GM21367 (cell line): Measurements from ENCODE around the gene FBXL12.
"Not testable (repeated sequence)": the region's sequence is repeated elsewhere in the genome, so short reads cannot be mapped to it uniquely, and the experiment has no call there.

ENCODE experiments used
- ATAC-seq: cut with Tn5 transposase; IDR thresholded peaks from one replicate; pipeline ENCODE4 v1.9.1; 2021; ENCODE audit not compliant: unreplicated experiment

Gene FBXL12

GRCh38 chr19:9793071-9793591 lies 25.7 kb downstream of the FBXL12 start:
- ATAC-seq = no peak

GRCh38 chr19:9792206-9793070 lies 26.4 kb downstream of the FBXL12 start:
- no peak for ATAC-seq

DNA sequence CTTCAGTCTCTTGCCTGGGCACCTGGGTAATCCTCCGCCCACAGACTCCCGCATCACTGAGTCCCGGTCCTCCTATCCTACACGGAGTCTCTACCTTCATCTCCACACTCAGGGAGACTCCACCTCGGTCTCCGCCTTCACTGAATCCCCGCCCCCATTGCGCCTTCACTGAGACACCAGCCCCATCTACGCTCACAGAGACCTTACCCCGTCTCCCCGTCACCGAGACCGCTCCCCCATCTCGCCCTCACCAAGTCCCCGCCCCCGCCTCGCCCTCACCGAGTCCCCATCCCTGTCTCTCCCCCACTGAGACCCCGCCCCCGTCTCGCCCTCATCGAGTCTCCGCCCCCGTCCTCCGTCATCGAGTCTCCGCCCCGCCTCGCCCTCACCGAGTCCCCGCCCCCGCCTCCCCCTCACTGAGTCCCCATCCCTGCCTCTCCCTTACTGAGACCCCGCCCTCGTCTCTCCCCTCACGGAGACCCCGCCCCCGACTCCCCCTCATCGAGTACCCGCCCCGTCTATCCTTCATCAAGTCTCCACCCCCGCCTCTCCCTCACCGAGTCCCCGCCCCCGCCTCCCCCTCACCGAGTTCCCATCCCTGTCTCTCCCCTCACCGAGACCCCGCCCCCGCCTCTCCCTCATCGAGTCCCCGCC lies 27.2 kb downstream of the FBXL12 start:
- no peak for ATAC-seq

DNA sequence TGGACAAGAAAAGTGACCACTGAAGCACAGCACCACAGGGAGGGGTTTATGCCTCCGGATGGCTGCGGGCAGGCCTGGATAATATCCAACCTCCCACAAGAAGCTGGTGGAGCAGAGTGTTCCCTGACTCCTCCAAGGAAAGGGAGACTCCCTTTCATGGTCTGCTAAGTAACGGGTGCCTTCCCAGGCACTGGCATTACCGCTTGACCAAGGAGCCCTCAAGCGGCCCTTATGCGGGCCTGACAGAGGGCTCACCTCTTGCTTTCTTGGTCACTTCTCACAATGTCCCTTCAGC lies 27.9 kb downstream of the FBXL12 start:
- ATAC-seq = not testable (repeated sequence)

DNA sequence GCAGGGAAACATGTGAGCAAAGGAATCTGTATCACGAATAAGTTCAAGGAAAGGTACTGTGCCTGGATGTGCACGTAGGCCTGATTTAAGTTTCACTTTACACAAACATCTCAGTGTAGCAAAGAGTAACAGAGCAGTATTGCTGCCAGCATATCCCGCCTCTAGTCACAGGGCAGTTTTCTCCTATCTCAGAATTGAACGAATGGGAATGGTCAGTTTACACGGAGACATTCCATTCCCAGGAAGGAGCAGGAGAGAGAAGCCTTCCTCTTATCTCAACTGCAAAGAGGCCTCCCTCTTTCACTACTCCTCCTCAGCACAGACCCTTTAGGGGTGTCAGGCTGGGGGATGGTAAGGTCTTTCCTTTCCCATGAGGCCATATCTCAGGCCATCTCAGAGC lies 29.3 kb downstream of the FBXL12 start:
- not testable (repeated sequence) for ATAC-seq

DNA sequence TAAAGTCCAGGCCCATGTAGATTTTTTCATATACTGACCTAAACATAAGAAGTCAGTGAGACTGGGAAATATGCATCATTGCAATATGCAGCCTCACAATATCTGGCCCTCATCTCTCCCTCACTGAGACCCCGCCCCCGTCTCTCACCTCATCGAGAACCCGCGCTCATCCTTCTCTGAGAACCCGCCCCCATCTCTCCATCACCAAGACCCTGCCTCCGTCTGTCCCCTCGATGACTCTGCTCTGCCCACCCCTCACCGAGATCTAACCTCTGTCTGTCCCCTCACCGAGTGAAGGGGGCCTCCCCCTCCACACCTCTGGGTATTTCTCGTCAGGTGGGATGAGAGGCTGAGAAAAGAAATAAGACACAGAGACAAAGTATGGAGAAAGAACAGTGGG lies 29.8 kb downstream of the FBXL12 start:
- ATAC-seq = no peak

DNA sequence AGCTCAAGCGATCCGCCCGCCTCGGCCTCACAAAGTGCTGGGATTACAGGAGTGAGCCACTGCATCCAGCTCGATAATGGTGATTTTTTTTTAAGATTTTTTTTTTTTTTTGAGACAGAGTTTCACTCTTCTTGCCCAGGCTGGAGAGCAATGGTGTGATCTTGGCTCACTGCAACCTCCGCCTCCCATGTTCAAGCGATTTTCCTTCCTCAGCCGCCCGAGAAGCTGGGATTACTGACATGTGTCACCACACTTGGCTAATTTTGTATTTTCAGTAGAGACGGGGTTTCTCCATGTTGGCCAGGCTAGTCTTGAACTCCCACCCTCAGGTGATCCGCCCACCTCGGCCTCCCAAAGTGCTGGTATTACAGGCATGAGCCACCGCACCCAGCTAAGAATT lies 30.3 kb downstream of the FBXL12 start:
- not testable (repeated sequence) for ATAC-seq

DNA sequence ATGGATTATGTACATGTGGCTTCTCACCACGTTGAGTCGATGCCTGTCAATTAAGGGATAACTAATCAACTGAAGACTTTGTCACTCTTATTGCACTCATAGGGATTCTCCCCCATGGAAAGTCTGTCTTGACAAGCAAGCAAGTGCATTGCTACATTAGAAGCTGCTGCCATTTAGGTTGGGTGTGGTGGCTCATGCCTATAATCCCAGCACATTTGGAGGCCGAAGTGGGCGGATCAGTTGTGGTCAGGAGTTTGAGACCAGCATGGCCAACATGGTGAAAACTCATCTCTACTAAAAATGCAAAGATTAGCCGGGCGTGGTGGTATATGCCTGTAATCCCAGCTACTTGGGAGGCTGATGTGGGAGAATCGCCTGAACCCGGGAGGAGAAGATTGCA lies 32.1 kb downstream of the FBXL12 start:
- no peak for ATAC-seq

GRCh38 chr19:9786342-9786741 lies 32.5 kb downstream of the FBXL12 start:
- ATAC-seq = no peak

GRCh38 chr19:9785367-9786331 lies 33.2 kb downstream of the FBXL12 start:
- ATAC-seq = peak; percentile 61

DNA sequence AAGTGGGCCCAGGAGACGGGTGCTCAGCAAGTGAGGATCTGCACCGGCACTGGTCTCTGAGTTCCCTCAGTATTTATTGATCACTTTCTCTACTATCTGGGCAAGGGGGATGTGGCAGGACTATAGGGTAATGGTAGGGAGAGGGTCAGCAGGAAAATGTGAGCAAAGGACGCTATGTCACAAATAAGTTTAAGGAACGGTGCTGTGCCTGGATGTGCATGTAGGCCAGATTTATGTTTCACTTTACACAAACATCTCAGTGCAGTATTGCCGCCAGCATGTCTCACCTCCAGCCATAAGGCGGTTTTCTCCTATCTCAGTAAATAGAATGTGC lies 34.7 kb downstream of the FBXL12 start:
- ATAC-seq = not testable (repeated sequence)

- ATAC-seq = no peak
Measured at GRCh38 chr19:9782338-9782737, 36.5 kb downstream of the FBXL12 start.

- ATAC-seq = peak; percentile 93
Measured at GRCh38 chr19:9768175-9769112, 50.4 kb downstream of the FBXL12 start, which contains the start of gene ZNF846. Gene ZNF846 (minus strand): TSS chr19:9768738. CDS start chr19:9764950, 3,788 bp downstream.
